Gastrocnemius medialis (tissue), 4 donors: ENCODE measurements around the gene C9orf78. TPM values are rescaled to one million over a fixed set of nuclear protein-coding genes. Genes with fewer than 3 reads are reported as not detected.

Experiments
- ATAC-seq, 2 donors: fragments of 150-250 bp; one replicate each; pipeline ENCODE4 v1.9.1; 2016
- DNase-seq, 2 donors: peaks; one replicate each; pipeline ENCODE4 v3.0.0-alpha.2; 2019
- H3K27ac ChIP-seq, 4 donors: fragments of 200-600 bp; sonication (generic); 1 replicate in 1 of 4; 2 replicates in 3 of 4; pipeline ENCODE4 v1.5.1; 2016 to 2018; ENCODE audit warnings: mild to moderate bottlenecking in 2 of 4, moderate library complexity in 1 of 4
- H3K27me3 ChIP-seq, 3 donors: fragments of 200-600 bp; sonication (generic) in 2 of 3; 1 replicate in 1 of 3; 2 replicates in 2 of 3; pipeline versions ENCODE4 v1.5.1 to v1.6.0; 2016 to 2019; ENCODE audit warnings: mild to moderate bottlenecking in 1 of 3, moderate library complexity in 1 of 3
- H3K36me3 ChIP-seq, 2 donors: fragments of 200-600 bp; sonication (generic) in 1 of 2; one replicate each; pipeline ENCODE4 v1.5.1; 2017 to 2018
- H3K4me1 ChIP-seq, 2 donors: fragments of 200-600 bp; sonication (generic) in 1 of 2; one replicate each; pipeline ENCODE4 v1.5.1; 2016 to 2017; ENCODE audit warnings: mild to moderate bottlenecking in 2 of 2
- H3K4me3 ChIP-seq, 4 donors: fragments of 200-600 bp; sonication (generic) in 3 of 4; 1 replicate in 1 of 4; 2 replicates in 3 of 4; pipeline ENCODE4 v1.5.1; 2016 to 2019; ENCODE audit warnings: mild to moderate bottlenecking in 2 of 4
- H3K9me3 ChIP-seq, 3 donors: fragments of 200-600 bp; sonication (generic) in 2 of 3; 1 replicate in 1 of 3; 2 replicates in 2 of 3; pipeline ENCODE4 v1.5.1; 2016 to 2019
- POLR2A ChIP-seq, 2 donors: fragments of 450-650 bp; IDR thresholded peaks; one replicate each; pipeline ENCODE4 v1.6.1; 2017; ENCODE audit warnings: antibody characterized with exemption in 2 of 2, mild to moderate bottlenecking in 2 of 2, moderate library complexity in 2 of 2
- in situ Hi-C, 4 donors: fragments of 200-750 bp; cut with MboI; loops; one replicate each; pipeline versions ENCODE4 v1.15.0 to v1.8.0; 2017; ENCODE audit warnings: low sequenced_read_pairs in 4 of 4
- intact Hi-C: fragments of 100-400 bp; cut with DNase I; formaldehyde crosslinking; loops from one replicate; pipeline ENCODE4 v1.15.1; 2023; ENCODE audit warnings: low total_unique reads
- total RNA-seq, 4 donors: library from RNA; depleted of rRNA; stranded (reverse); fragments of >200 nt; gene quantifications; one replicate each; pipeline versions ENCODE4 v1.1.0 to v1.2.3, GENCODE V29; 2016
- TF ChIP-seq, protein P1 (sequence below), 5 experiments: fragments of 450-650 bp in 3 of 5; fragments of 200-600 bp in 2 of 5; sonication (generic) in 2 of 5; IDR thresholded peaks in 4 of 5; conservative IDR thresholded peaks in 1 of 5; 1 replicate in 4 of 5; 2 replicates in 1 of 5; pipeline ENCODE4 v1.5.1; 2016 to 2019; ENCODE audit warnings: antibody characterized with exemption in 5 of 5, mild to moderate bottlenecking in 3 of 5, moderate library complexity in 3 of 5

C9orf78 gene, protein sequence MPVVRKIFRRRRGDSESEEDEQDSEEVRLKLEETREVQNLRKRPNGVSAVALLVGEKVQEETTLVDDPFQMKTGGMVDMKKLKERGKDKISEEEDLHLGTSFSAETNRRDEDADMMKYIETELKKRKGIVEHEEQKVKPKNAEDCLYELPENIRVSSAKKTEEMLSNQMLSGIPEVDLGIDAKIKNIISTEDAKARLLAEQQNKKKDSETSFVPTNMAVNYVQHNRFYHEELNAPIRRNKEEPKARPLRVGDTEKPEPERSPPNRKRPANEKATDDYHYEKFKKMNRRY
- total RNA-seq = 100 to 1,000 TPM in 1 of 4 donors, 10 to 100 TPM in 3; 82.3 to 108 (median 83.9) TPM

DNA sequence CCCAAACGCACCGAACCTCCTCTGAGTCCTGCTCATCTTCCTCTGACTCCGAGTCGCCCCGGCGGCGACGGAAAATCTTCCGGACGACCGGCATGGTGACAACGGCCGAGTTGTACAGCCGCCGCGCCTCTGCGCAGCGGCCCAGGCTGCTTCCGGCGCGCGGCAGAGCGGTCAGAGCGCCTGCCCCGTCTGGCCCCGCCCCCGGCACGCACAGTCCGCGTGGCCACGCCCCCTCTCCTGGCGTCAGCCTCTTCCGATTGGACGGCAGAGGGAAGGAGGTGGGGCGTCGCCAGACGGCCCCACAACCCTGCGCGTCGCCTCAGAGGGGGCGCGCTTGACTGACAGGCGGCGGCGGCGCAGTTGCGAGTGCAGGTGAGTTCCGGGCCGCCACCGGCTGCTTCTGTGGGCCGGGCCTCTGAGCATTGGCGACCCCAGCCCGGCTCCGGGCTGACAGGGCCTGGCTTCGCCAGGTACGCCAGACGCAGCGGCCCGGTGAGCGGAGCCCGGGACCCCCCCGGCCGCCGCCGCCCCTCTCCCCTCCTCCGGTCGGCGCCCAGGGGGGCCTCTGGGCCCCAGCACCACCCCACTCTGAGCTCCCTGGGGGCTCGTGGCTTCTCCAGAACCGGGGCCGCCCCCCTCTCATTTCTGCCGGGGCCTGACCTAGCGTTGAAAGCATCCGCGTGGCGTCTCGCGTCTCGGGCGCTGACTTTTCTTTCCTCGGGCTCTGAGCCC is at the start of gene C9orf78, which contains the start of gene USP20:
Gene C9orf78 (minus strand): TSS at position 148 of the 732 bp plus-strand sequence. CDS start 54 bp downstream, at position 94.
Gene USP20 (plus strand): TSS at position 331 of the 732 bp plus-strand sequence. CDS start 17,098 bp downstream, outside the sequence.
- Histone ChIP-seq H3K27ac (peak within 1 kb of the TSS; percentile 78 to 95 (median 90)), H3K27me3 (no peaks in the 10 kb centered on the region), H3K9me3 (no peaks in the 10 kb centered on the region), H3K4me1 (peaks cover 24 to 28% of the 10 kb centered on the region in 2 donors), H3K36me3 (peaks cover 0 to 34% of the 10 kb centered on the region in 2 donors), H3K4me3 (peak within 1 kb of the TSS; percentile 94 to 100 (median 98))
- TF ChIP-seq, protein P1, sequence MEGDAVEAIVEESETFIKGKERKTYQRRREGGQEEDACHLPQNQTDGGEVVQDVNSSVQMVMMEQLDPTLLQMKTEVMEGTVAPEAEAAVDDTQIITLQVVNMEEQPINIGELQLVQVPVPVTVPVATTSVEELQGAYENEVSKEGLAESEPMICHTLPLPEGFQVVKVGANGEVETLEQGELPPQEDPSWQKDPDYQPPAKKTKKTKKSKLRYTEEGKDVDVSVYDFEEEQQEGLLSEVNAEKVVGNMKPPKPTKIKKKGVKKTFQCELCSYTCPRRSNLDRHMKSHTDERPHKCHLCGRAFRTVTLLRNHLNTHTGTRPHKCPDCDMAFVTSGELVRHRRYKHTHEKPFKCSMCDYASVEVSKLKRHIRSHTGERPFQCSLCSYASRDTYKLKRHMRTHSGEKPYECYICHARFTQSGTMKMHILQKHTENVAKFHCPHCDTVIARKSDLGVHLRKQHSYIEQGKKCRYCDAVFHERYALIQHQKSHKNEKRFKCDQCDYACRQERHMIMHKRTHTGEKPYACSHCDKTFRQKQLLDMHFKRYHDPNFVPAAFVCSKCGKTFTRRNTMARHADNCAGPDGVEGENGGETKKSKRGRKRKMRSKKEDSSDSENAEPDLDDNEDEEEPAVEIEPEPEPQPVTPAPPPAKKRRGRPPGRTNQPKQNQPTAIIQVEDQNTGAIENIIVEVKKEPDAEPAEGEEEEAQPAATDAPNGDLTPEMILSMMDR (IDR thresholded peaks at IDR 0.05 in 4 of 5, conservative IDR thresholded peaks at IDR 0.05 in 1 of 5) = no peak
- peak; percentile 91 to 97 for TF ChIP-seq POLR2A (IDR thresholded peaks at IDR 0.05)
- intact Hi-C loops (loop anchor here (1.0 to 5.0 kb wide), 4 partner anchors 11 to 857 kb away; partner anchors contain the start of genes EXOSC2, GPR107, TOR1A and TOR1B), in situ Hi-C loops (no loop called here)
- ATAC-seq = peak; percentile 98 to 99
- DNase-seq = peak; percentile 92 to 94

DNA sequence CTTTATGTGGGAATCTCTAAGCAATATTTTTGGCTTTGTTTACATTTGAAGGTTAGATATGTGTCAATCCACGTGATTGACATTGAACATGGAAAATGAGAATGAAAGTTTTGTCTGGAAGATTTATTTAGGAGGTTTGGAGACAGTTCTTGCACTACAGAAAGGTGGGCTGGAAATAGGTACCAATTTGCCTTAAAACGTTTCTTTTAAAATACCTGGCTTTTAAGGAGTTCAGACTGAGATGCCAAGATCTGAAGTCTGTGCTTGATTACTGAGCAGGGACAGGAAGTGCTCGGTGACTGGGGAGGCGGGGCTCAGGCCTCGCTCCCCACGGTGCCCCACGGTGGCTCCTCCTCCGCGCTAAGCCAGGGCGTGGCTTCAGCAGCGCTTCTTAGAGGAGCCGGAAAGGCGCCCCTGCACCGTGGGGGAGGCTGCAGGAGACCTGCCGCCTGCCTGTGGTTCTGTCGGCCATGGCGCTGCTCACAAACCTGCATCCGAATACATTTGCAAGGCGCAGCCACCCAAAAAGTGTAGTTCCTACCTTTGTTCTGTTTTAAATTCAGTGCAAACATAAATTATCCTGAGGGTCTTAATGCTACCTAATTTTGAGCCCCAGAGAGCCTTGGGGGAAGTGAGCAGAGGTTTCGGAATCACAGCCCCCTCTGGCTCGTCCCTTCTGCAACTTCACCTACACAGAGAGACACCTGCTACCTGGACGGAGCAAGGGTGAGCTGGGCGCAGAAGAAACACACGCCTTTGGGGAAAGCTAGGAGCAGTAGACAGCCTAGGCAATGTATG is 49.3 kb upstream of the C9orf78 start:
- peak; percentile 62 to 76 for DNase-seq
- intact Hi-C loops = loop anchor here (1.0 to 2.0 kb wide), 3 partner anchors 159 to 352 kb away; partner anchors contain the start of gene FNBP1
- peak; percentile 61 to 64 for ATAC-seq
- in situ Hi-C loops = loop anchor here (10.0 to 25.0 kb wide), 4 partner anchors 170 to 353 kb away; partner anchors contain the start of gene GPR107 (in 3 of the 4)
- no peaks in the 10 kb centered on the region for H3K9me3 ChIP-seq
- H3K27ac ChIP-seq = peak overlapping the region; percentile 64 to 70 (median 67)
- H3K27me3 ChIP-seq = no peaks in the 10 kb centered on the region
- TF ChIP-seq, protein P1 (IDR thresholded peaks at IDR 0.05 in 4 of 5, conservative IDR thresholded peaks at IDR 0.05 in 1 of 5) = no peak
- no peak for TF ChIP-seq POLR2A (IDR thresholded peaks at IDR 0.05)
- H3K4me1 ChIP-seq = peaks cover 21 to 26% of the 10 kb centered on the region in 2 donors
- H3K36me3 ChIP-seq = peaks cover 0 to 33% of the 10 kb centered on the region in 2 donors
- H3K4me3 ChIP-seq = peak overlapping the region in 3 of 4 donors; percentile 44 to 51 (median 50)

DNA sequence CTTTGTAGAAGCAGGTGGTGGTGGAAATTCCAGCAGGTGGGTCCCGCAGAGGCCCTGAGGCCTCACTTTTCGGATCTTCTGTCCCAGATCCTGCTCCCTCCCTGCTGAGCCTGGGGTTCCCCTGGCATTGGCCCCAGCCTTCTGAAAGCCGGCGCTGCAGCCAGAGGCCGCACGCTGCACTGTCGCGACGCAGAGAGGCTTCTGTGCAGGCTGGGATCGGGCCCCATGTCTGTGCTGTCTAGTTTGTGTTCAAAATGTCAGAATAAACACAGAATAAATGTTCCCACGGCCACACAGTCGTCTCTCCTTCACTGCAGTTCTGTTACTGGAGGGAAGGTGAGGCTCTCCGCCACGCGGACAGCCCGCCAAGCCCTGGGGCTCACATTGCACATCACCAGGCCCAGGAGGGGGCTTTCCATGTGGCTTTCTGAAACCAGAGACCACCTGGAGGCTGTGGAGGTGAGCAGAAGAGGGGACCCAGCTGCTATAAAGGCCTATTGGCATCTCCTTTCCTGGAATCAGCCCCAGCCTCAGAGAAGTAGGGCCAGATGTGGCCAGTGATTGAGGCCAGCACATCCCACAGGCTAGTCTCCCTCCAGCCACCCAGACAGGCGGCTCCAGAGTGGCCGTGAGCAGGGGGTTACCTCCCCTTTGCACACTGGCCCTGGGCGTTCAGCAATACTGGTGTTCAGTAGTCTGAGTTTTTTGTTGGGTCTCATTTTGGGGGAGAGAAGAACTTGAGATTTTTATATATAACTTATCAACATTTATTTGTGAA is 46.7 kb upstream of the C9orf78 start:
- DNase-seq (no peak), ATAC-seq (no peak)
- no peak overlapping the region for H3K27ac ChIP-seq
- in situ Hi-C loops = loop anchor here (10.0 to 25.0 kb wide), 4 partner anchors 173 to 356 kb away; partner anchors contain the start of gene GPR107 (in 3 of the 4)
- peaks cover 19 to 22% of the 10 kb centered on the region in 2 donors for H3K4me1 ChIP-seq
- H3K9me3 ChIP-seq = no peaks in the 10 kb centered on the region
- no peaks in the 10 kb centered on the region for H3K27me3 ChIP-seq
- intact Hi-C loops = no loop called here
- H3K4me3 ChIP-seq = no peak overlapping the region
- peaks cover 0 to 29% of the 10 kb centered on the region in 2 donors for H3K36me3 ChIP-seq
- TF ChIP-seq, protein P1 (IDR thresholded peaks at IDR 0.05 in 4 of 5, conservative IDR thresholded peaks at IDR 0.05 in 1 of 5) = no peak
- TF ChIP-seq POLR2A (IDR thresholded peaks at IDR 0.05) = no peak
